ENCODE data around the gene TPBGL.

GRCh38 chr11:75244052-75244814 lies 3.7 kb downstream of the TPBGL start:
- no peak for TF ChIP-seq STAT1 (IDR thresholded peaks at IDR 0.05; ENCODE audit: unreplicated experiment)
- no peak for TF ChIP-seq CTCF (conservative IDR thresholded peaks at IDR 0.05; ENCODE audit: low read depth in 2 of 2)
- TF ChIP-seq EZH2 (IDR thresholded peaks at IDR 0.05; ENCODE audit: low read depth, unreplicated experiment): no peak
- no peak for TF ChIP-seq REST (IDR thresholded peaks at IDR 0.05; ENCODE audit: unreplicated experiment)
- TF ChIP-seq POLR2AphosphoS5 (IDR thresholded peaks at IDR 0.05; ENCODE audit: low read depth): no peak
- TF ChIP-seq, protein P1, sequence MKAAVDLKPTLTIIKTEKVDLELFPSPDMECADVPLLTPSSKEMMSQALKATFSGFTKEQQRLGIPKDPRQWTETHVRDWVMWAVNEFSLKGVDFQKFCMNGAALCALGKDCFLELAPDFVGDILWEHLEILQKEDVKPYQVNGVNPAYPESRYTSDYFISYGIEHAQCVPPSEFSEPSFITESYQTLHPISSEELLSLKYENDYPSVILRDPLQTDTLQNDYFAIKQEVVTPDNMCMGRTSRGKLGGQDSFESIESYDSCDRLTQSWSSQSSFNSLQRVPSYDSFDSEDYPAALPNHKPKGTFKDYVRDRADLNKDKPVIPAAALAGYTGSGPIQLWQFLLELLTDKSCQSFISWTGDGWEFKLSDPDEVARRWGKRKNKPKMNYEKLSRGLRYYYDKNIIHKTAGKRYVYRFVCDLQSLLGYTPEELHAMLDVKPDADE (IDR thresholded peaks at IDR 0.05): no peak
- no peak for TF ChIP-seq EZH2phosphoT487 (IDR thresholded peaks at IDR 0.05; ENCODE audit: unreplicated experiment)
